SK-N-SH treated with all-trans-retinoic acid at 6 μM for 48 hours (cell line): ENCODE results near the gene GOLGA6L7.

Source experiments
- ATAC-seq: fragments of 200-7000 bp; cut with Tn5 transposase; 3 replicates; pipeline ENCODE4 v1.9.1; 2020; ENCODE audit warnings: mild to moderate bottlenecking, moderate library complexity
- ARNTL ChIP-seq: fragments of 450-650 bp; formaldehyde crosslinking; IDR thresholded peaks from 2 replicates; pipeline ENCODE4 v1.5.0; 2020; ENCODE audit warnings: low read depth, mild to moderate bottlenecking, moderate library complexity, borderline replicate concordance
- BACH2 ChIP-seq: fragments of 250-450 bp; sonication (Bioruptor Pico); IDR thresholded peaks from 2 replicates; pipeline ENCODE4 v1.9.0; 2021; ENCODE audit warnings: mild to moderate bottlenecking, borderline replicate concordance
- CSRNP3 ChIP-seq: fragments of 250-450 bp; sonication (Bioruptor Pico); IDR thresholded peaks from 2 replicates; pipeline ENCODE4 v1.5.1; 2021; ENCODE audit warnings: mild to moderate bottlenecking, moderate library complexity
- ESRRG ChIP-seq: fragments of 250-450 bp; sonication (Bioruptor Pico); IDR thresholded peaks from 2 replicates; pipeline ENCODE4 v1.6.1; 2021; ENCODE audit warnings: mild to moderate bottlenecking
- GLIS3 ChIP-seq: fragments of 250-450 bp; sonication (Bioruptor Pico); IDR thresholded peaks from 2 replicates; pipeline ENCODE4 v1.5.0; 2020; ENCODE audit warnings: mild to moderate bottlenecking, moderate library complexity
- ISL1 ChIP-seq: fragments of 250-450 bp; sonication (Bioruptor Pico); IDR thresholded peaks from 2 replicates; pipeline ENCODE4 v2.1.2; 2022; ENCODE audit warnings: mild to moderate bottlenecking, moderate library complexity
- OSR1 ChIP-seq: fragments of 250-450 bp; sonication (Bioruptor Pico); IDR thresholded peaks from 2 replicates; pipeline ENCODE4 v1.8.0; 2022; ENCODE audit warnings: moderate library complexity, mild to moderate bottlenecking, inconsistent platforms
- PATZ1 ChIP-seq: fragments of 250-450 bp; sonication (Bioruptor Pico); IDR thresholded peaks from 2 replicates; pipeline ENCODE4 v1.8.0; 2020; ENCODE audit warnings: mild to moderate bottlenecking, moderate library complexity, borderline replicate concordance
- PPARA ChIP-seq: fragments of 250-450 bp; sonication (Bioruptor Pico); IDR thresholded peaks from 2 replicates; pipeline ENCODE4 v1.5.0; 2020; ENCODE audit warnings: mild to moderate bottlenecking, borderline replicate concordance
- RARB ChIP-seq: fragments of 250-450 bp; sonication (Bioruptor Pico); IDR thresholded peaks from 2 replicates; pipeline ENCODE4 v1.8.0; 2021; ENCODE audit warnings: mild to moderate bottlenecking, moderate library complexity
- TCF4 ChIP-seq: fragments of 250-450 bp; sonication (Bioruptor Pico); IDR thresholded peaks from 2 replicates; pipeline ENCODE4 v1.8.0; 2021; ENCODE audit warnings: mild to moderate bottlenecking, moderate library complexity, borderline replicate concordance
- TSHZ2 ChIP-seq: fragments of 250-450 bp; sonication (Bioruptor Pico); IDR thresholded peaks from 2 replicates; pipeline ENCODE4 v1.5.0; 2020; ENCODE audit warnings: mild to moderate bottlenecking, moderate library complexity
- ZC3H10 ChIP-seq: fragments of 250-450 bp; sonication (Bioruptor Pico); IDR thresholded peaks from 2 replicates; pipeline ENCODE4 v1.5.1; 2021; ENCODE audit warnings: mild to moderate bottlenecking, moderate library complexity
- ZFP3 ChIP-seq: fragments of 250-450 bp; sonication (Bioruptor Pico); IDR thresholded peaks from 2 replicates; pipeline ENCODE4 v1.5.0; 2020; ENCODE audit warnings: mild to moderate bottlenecking, moderate library complexity
- ZFP30 ChIP-seq: fragments of 450-650 bp; formaldehyde crosslinking; IDR thresholded peaks from 2 replicates; pipeline ENCODE4 v1.5.0; 2022; ENCODE audit warnings: mild to moderate bottlenecking, moderate library complexity
- ZNF565 ChIP-seq: fragments of 450-650 bp; formaldehyde crosslinking; conservative IDR thresholded peaks from 2 replicates; pipeline ENCODE4 v1.5.0; 2020; ENCODE audit warnings: low read depth, mild to moderate bottlenecking, moderate library complexity
- ZNF70 ChIP-seq: fragments of 450-650 bp; formaldehyde crosslinking; IDR thresholded peaks from 2 replicates; pipeline ENCODE4 v1.5.0; 2020; ENCODE audit warnings: mild to moderate bottlenecking, moderate library complexity
- ZNF8 ChIP-seq: fragments of 450-650 bp; formaldehyde crosslinking; IDR thresholded peaks from 2 replicates; pipeline ENCODE4 v1.5.0; 2020; ENCODE audit warnings: mild to moderate bottlenecking, moderate library complexity
- TF ChIP-seq, protein P1 (sequence below): fragments of 250-450 bp; sonication (Bioruptor Pico); IDR thresholded peaks from 2 replicates; pipeline ENCODE4 v1.8.0; 2021; ENCODE audit warnings: low read depth, mild to moderate bottlenecking, moderate library complexity, borderline replicate concordance
- TF ChIP-seq, protein P2 (sequence below): fragments of 250-450 bp; sonication (Bioruptor Pico); IDR thresholded peaks from 2 replicates; pipeline ENCODE4 v1.5.1; 2020; ENCODE audit warnings: low read depth, mild to moderate bottlenecking, moderate library complexity

Gene GOLGA6L7

GRCh38 chr15:28881600-28881999 is 33.2 kb upstream of the GOLGA6L7 start (continued):
- TF ChIP-seq, protein P1, sequence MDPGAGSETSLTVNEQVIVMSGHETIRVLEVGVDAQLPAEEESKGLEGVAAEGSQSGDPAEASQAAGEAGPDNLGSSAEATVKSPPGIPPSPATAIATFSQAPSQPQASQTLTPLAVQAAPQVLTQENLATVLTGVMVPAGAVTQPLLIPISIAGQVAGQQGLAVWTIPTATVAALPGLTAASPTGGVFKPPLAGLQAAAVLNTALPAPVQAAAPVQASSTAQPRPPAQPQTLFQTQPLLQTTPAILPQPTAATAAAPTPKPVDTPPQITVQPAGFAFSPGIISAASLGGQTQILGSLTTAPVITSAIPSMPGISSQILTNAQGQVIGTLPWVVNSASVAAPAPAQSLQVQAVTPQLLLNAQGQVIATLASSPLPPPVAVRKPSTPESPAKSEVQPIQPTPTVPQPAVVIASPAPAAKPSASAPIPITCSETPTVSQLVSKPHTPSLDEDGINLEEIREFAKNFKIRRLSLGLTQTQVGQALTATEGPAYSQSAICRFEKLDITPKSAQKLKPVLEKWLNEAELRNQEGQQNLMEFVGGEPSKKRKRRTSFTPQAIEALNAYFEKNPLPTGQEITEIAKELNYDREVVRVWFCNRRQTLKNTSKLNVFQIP, result no peak
- TF ChIP-seq, protein P2, sequence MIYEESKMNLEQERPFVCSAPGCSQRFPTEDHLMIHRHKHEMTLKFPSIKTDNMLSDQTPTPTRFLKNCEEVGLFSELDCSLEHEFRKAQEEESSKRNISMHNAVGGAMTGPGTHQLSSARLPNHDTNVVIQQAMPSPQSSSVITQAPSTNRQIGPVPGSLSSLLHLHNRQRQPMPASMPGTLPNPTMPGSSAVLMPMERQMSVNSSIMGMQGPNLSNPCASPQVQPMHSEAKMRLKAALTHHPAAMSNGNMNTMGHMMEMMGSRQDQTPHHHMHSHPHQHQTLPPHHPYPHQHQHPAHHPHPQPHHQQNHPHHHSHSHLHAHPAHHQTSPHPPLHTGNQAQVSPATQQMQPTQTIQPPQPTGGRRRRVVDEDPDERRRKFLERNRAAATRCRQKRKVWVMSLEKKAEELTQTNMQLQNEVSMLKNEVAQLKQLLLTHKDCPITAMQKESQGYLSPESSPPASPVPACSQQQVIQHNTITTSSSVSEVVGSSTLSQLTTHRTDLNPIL, result no peak
- TF ChIP-seq ESRRG (no peak), RARB (CRISPR knock-in tag) (no peak), ZFP3 (CRISPR knock-in tag) (no peak), ZFP30 (CRISPR knock-in tag) (no peak), BACH2 (CRISPR knock-in tag) (no peak), ZNF565 (CRISPR knock-in tag) (no peak), ARNTL (CRISPR knock-in tag) (no peak), ZNF8 (CRISPR knock-in tag) (no peak)

GRCh38 chr15:28881170-28881569 is 32.7 kb upstream of the GOLGA6L7 start:
- ATAC-seq, result no peak
- TF ChIP-seq CSRNP3 (CRISPR knock-in tag) (no peak), PPARA (CRISPR knock-in tag) (no peak), ZNF70 (CRISPR knock-in tag) (no peak), TCF4 (no peak), RARB (CRISPR knock-in tag) (no peak), ZNF565 (CRISPR knock-in tag) (no peak), ZNF8 (CRISPR knock-in tag) (no peak), ESRRG (no peak), PATZ1 (CRISPR knock-in tag) (no peak)
- TF ChIP-seq, protein P2, result no peak

DNA sequence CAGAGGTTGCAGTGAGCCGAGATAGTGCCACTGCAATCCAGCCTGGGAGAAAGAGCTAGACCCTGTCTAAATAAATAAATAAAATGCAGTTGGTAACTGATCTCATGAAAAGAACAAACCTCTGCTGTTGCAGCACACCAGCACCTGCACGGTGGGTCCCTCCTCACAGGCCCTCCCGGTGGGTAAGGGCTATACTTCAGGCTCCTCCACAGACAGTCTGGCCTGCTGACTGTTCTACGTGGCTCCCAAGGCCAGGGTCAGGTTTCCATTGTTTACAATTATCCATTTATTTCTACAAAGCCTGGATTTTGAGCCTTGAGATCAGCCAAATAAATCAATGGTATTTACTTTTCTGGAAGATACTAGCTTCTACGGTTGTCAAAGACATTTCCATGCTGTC is 32.2 kb upstream of the GOLGA6L7 start:
- no peak for ATAC-seq
- TF ChIP-seq ZNF8 (CRISPR knock-in tag) (no peak), ZC3H10 (CRISPR knock-in tag) (no peak), ARNTL (CRISPR knock-in tag) (no peak), ZFP30 (CRISPR knock-in tag) (no peak), CSRNP3 (CRISPR knock-in tag) (no peak), GLIS3 (CRISPR knock-in tag) (no peak), ISL1 (no peak), TSHZ2 (CRISPR knock-in tag) (no peak), OSR1 (CRISPR knock-in tag) (no peak), PPARA (CRISPR knock-in tag) (no peak)
- TF ChIP-seq, protein P1, result no peak
